Naive thymus-derived CD4-positive, alpha-beta T cell (primary cell): ENCODE data around the gene MACROD2. TPM values are rescaled to one million over a fixed set of nuclear protein-coding genes. Genes with fewer than 3 reads are reported as not detected.

Experiments used
- ATAC-seq: fragments of 150-1000 bp; cut with Tn5 transposase; 2 replicates; pipeline ENCODE4 v1.10.0; 2021; ENCODE audit warnings: mild to moderate bottlenecking, moderate library complexity
- CTCF ChIA-PET: fragments of 350-600 bp; sonication (Branson Sonifier 250); formaldehyde crosslinking; loops from one replicate; lab custom pipeline; 2021; ENCODE audit warnings: antibody characterized with exemption; lab: Charles Lee
- POLR2A ChIA-PET: fragments of 350-600 bp; sonication (Branson Sonifier 250); formaldehyde crosslinking; loops from one replicate; lab custom pipeline; 2021; ENCODE audit warnings: antibody characterized with exemption, inconsistent platforms; lab: Charles Lee
- DNase-seq, 9 donors: peaks; one replicate each; pipeline versions ENCODE4 v3.0.0 to v3.0.0-alpha.2; 2020 to 2022; ENCODE audit warnings: mixed read lengths in 1 of 9
- H3K27ac ChIP-seq: one replicate; pipeline ENCODE4 v1.7.0; 2013; ENCODE audit warnings: mild to moderate bottlenecking, low read depth, low read length, moderate library complexity
- H3K27me3 ChIP-seq, 2 donors: one replicate each; pipeline ENCODE4 v1.7.0; 2013; ENCODE audit warnings: low read length in 2 of 2, mild to moderate bottlenecking in 2 of 2, moderate library complexity in 2 of 2; ENCODE audit not compliant: control insufficient read depth in 2 of 2, insufficient read depth in 2 of 2
- H3K36me3 ChIP-seq, 3 experiments: 1 replicate in 2 of 3; 2 replicates in 1 of 3; pipeline ENCODE4 v1.7.0; 2013; ENCODE audit warnings: low read length in 3 of 3, mild to moderate bottlenecking in 3 of 3, moderate library complexity in 1 of 3; ENCODE audit not compliant: insufficient read depth in 3 of 3, control insufficient read depth in 2 of 3
- H3K4me1 ChIP-seq, 2 donors: one replicate each; pipeline ENCODE4 v1.7.0; 2013; ENCODE audit warnings: low read length in 2 of 2, mild to moderate bottlenecking in 2 of 2, moderate library complexity in 1 of 2; ENCODE audit not compliant: control insufficient read depth in 2 of 2, insufficient read depth in 2 of 2
- H3K4me3 ChIP-seq: 2 replicates; pipeline ENCODE4 v1.7.0; 2013; ENCODE audit warnings: mild to moderate bottlenecking, low read length
- H3K9me3 ChIP-seq, 3 experiments: 1 replicate in 2 of 3; 2 replicates in 1 of 3; pipeline ENCODE4 v1.7.0; 2013; ENCODE audit warnings: low read length in 3 of 3; ENCODE audit not compliant: control insufficient read depth in 2 of 3
- H3K27ac Mint-ChIP-seq, 9 donors: one replicate each; pipeline ENCODE4 v1.8.0; 2020 to 2022; ENCODE audit warnings: mixed read lengths in 9 of 9, mild to moderate bottlenecking in 8 of 9, moderate library complexity in 5 of 9, inconsistent platforms in 2 of 9
- H3K27me3 Mint-ChIP-seq, 5 donors: one replicate each; pipeline ENCODE4 v1.8.0; 2021 to 2022; ENCODE audit warnings: mixed read lengths in 5 of 5, mild to moderate bottlenecking in 1 of 5
- H3K36me3 Mint-ChIP-seq, 5 donors: one replicate each; pipeline ENCODE4 v1.8.0; 2020 to 2022; ENCODE audit warnings: mixed read lengths in 5 of 5, mild to moderate bottlenecking in 3 of 5, inconsistent platforms in 1 of 5
- H3K4me1 Mint-ChIP-seq, 7 donors: one replicate each; pipeline ENCODE4 v1.8.0; 2020 to 2022; ENCODE audit warnings: mixed read lengths in 7 of 7, mild to moderate bottlenecking in 3 of 7, inconsistent platforms in 1 of 7
- H3K4me3 Mint-ChIP-seq, 10 donors: one replicate each; pipeline ENCODE4 v1.8.0; 2020 to 2022; ENCODE audit warnings: mild to moderate bottlenecking in 10 of 10, mixed read lengths in 10 of 10, moderate library complexity in 6 of 10, inconsistent platforms in 2 of 10
- H3K9me3 Mint-ChIP-seq, 11 donors: one replicate each; pipeline ENCODE4 v1.8.0; 2020 to 2022; ENCODE audit warnings: mixed read lengths in 11 of 11, mild to moderate bottlenecking in 4 of 11, inconsistent platforms in 1 of 11, moderate library complexity in 1 of 11
- intact Hi-C, 2 donors: fragments of 100-400 bp; cut with micrococcal nuclease; formaldehyde crosslinking; loops; one replicate each; pipeline ENCODE4 v1.15.1; 2023
- polyA plus RNA-seq, 2 donors: library from polyadenylated mRNA; unstranded; fragments of 300-500 nt; fragmentation: Illumina TruSeq; gene quantifications; one replicate each; pipeline ENCODE4 v1.2.3, GENCODE V29; 2021
- total RNA-seq, 6 experiments: library from RNA in 5 of 6; stranded (reverse) in 5 of 6; gene quantifications; 1 replicate in 5 of 6; 2 replicates in 1 of 6; pipeline ENCODE4 v1.2.3 and lab custom pipeline; 2021 to 2026

MACROD2 gene
- total and polyA plus RNA-seq, 7 experiments from 2014 or later = 0.27 to 0.86 (median 0.34) TPM; not detected in 4

- CTCF ChIA-PET = no interaction called here
- DNase-seq = no peak
- no peaks in the 10 kb centered on the region for H3K36me3 Mint-ChIP-seq
Observed at GRCh38 chr20:14197097-14197496, 201.8 kb downstream of the MACROD2 start.

GRCh38 chr20:14198416-14198815, 203.1 kb downstream of the MACROD2 start:
- H3K9me3 Mint-ChIP-seq = peaks cover 4 to 14% (median 7%) of the 10 kb centered on the region in 11 donors
- H3K4me3 Mint-ChIP-seq = no peak overlapping the region
- CTCF ChIA-PET = no interaction called here
- H3K27ac ChIP-seq = no peak overlapping the region
- H3K27me3 ChIP-seq = no peaks in the 10 kb centered on the region
- peaks cover 0 to 3% (median 0%) of the 10 kb centered on the region in 5 donors for H3K27me3 Mint-ChIP-seq
- ATAC-seq = no peak
- no peaks in the 10 kb centered on the region for H3K36me3 Mint-ChIP-seq
- no peaks in the 10 kb centered on the region for H3K4me1 Mint-ChIP-seq
- no peaks in the 10 kb centered on the region for H3K36me3 ChIP-seq
- no peaks in the 10 kb centered on the region for H3K9me3 ChIP-seq
- H3K27ac Mint-ChIP-seq = no peak overlapping the region
- intact Hi-C loops = no loop called here
- H3K4me1 ChIP-seq = no peaks in the 10 kb centered on the region
- POLR2A ChIA-PET = no interaction called here
- no peak overlapping the region for H3K4me3 ChIP-seq
- no peak for DNase-seq

More at GRCh38 chr20:14197097-14197496, 201.8 kb downstream of the MACROD2 start:
- no peaks in the 10 kb centered on the region for H3K27me3 ChIP-seq
- H3K9me3 ChIP-seq = no peaks in the 10 kb centered on the region
- Mint-ChIP-seq H3K4me1 (no peaks in the 10 kb centered on the region), H3K27me3 (peaks cover 0 to 7% (median 0%) of the 10 kb centered on the region in 5 donors), H3K27ac (no peak overlapping the region), H3K9me3 (peaks cover 0 to 16% (median 5%) of the 10 kb centered on the region in 11 donors), H3K4me3 (no peak overlapping the region)
- no peaks in the 10 kb centered on the region for H3K4me1 ChIP-seq
- ATAC-seq = no peak
- H3K36me3 ChIP-seq = no peaks in the 10 kb centered on the region
- intact Hi-C loops = no loop called here
- H3K4me3 ChIP-seq = no peak overlapping the region
- POLR2A ChIA-PET = no interaction called here
- H3K27ac ChIP-seq = no peak overlapping the region

- Histone ChIP-seq H3K4me3 (no peak overlapping the region), H3K9me3 (no peaks in the 10 kb centered on the region), H3K27ac (no peak overlapping the region), H3K36me3 (no peaks in the 10 kb centered on the region), H3K27me3 (no peaks in the 10 kb centered on the region), H3K4me1 (no peaks in the 10 kb centered on the region)
- ChIA-PET CTCF (no interaction called here), POLR2A (no interaction called here)
- peaks cover 2 to 10% (median 7%) of the 10 kb centered on the region in 11 donors for H3K9me3 Mint-ChIP-seq
- H3K36me3 Mint-ChIP-seq = no peaks in the 10 kb centered on the region
- no peak overlapping the region for H3K27ac Mint-ChIP-seq
- no peaks in the 10 kb centered on the region for H3K27me3 Mint-ChIP-seq
- ATAC-seq (no peak), DNase-seq (no peak)
- intact Hi-C loops = no loop called here
- H3K4me3 Mint-ChIP-seq = no peak overlapping the region
- H3K4me1 Mint-ChIP-seq = no peaks in the 10 kb centered on the region
Observed at GRCh38 chr20:14199111-14199510, 203.8 kb downstream of the MACROD2 start.

GRCh38 chr20:14203657-14204056, 208.3 kb downstream of the MACROD2 start:
- Histone ChIP-seq H3K36me3 (no peaks in the 10 kb centered on the region), H3K4me3 (no peak overlapping the region), H3K4me1 (no peaks in the 10 kb centered on the region), H3K27me3 (no peaks in the 10 kb centered on the region), H3K9me3 (no peaks in the 10 kb centered on the region), H3K27ac (no peak overlapping the region)
- peaks cover 1 to 16% (median 5%) of the 10 kb centered on the region in 11 donors for H3K9me3 Mint-ChIP-seq
- no peaks in the 10 kb centered on the region for H3K4me1 Mint-ChIP-seq
- no peaks in the 10 kb centered on the region for H3K36me3 Mint-ChIP-seq
- no peak for DNase-seq
- H3K27ac Mint-ChIP-seq = no peak overlapping the region
- no peaks in the 10 kb centered on the region for H3K27me3 Mint-ChIP-seq
- ChIA-PET CTCF (no interaction called here), POLR2A (no interaction called here)
- intact Hi-C loops = no loop called here
- ATAC-seq = no peak
- H3K4me3 Mint-ChIP-seq = no peak overlapping the region

- ChIA-PET CTCF (no interaction called here), POLR2A (no interaction called here)
- no peaks in the 10 kb centered on the region for H3K36me3 ChIP-seq
- Mint-ChIP-seq H3K36me3 (no peaks in the 10 kb centered on the region), H3K4me3 (no peak overlapping the region), H3K27me3 (no peaks in the 10 kb centered on the region), H3K9me3 (peaks cover 0 to 26% (median 7%) of the 10 kb centered on the region in 11 donors), H3K27ac (no peak overlapping the region), H3K4me1 (no peaks in the 10 kb centered on the region)
- DNase-seq = no peak
- H3K27me3 ChIP-seq = no peaks in the 10 kb centered on the region
- no peak overlapping the region for H3K4me3 ChIP-seq
- H3K4me1 ChIP-seq = no peaks in the 10 kb centered on the region
- no peaks in the 10 kb centered on the region for H3K9me3 ChIP-seq
- H3K27ac ChIP-seq = no peak overlapping the region
- intact Hi-C loops = no loop called here
- no peak for ATAC-seq
Observed at GRCh38 chr20:14207591-14207990, 212.3 kb downstream of the MACROD2 start.

GRCh38 chr20:14208956-14209355, 213.6 kb downstream of the MACROD2 start:
- no peaks in the 10 kb centered on the region for H3K27me3 Mint-ChIP-seq

GRCh38 chr20:14210146-14210545, 214.8 kb downstream of the MACROD2 start:
- ChIA-PET CTCF (no interaction called here), POLR2A (no interaction called here)
- DNase-seq = no peak
- Mint-ChIP-seq H3K4me1 (no peaks in the 10 kb centered on the region), H3K4me3 (no peak overlapping the region), H3K36me3 (no peaks in the 10 kb centered on the region), H3K27ac (no peak overlapping the region), H3K27me3 (no peaks in the 10 kb centered on the region), H3K9me3 (peaks cover 0 to 25% (median 4%) of the 10 kb centered on the region in 11 donors)
- no peaks in the 10 kb centered on the region for H3K27me3 ChIP-seq
- H3K27ac ChIP-seq = no peak overlapping the region
- no peaks in the 10 kb centered on the region for H3K36me3 ChIP-seq
- no peaks in the 10 kb centered on the region for H3K9me3 ChIP-seq
- intact Hi-C loops = no loop called here
- no peak overlapping the region for H3K4me3 ChIP-seq
- no peak for ATAC-seq
- no peaks in the 10 kb centered on the region for H3K4me1 ChIP-seq

More at GRCh38 chr20:14208956-14209355, 213.6 kb downstream of the MACROD2 start:
- no peak for ATAC-seq
- intact Hi-C loops = no loop called here
- no peak overlapping the region for H3K4me3 Mint-ChIP-seq
- no peak for DNase-seq
- H3K9me3 Mint-ChIP-seq = peaks cover 0 to 25% (median 4%) of the 10 kb centered on the region in 11 donors
- no peak overlapping the region for H3K4me3 ChIP-seq
- no peaks in the 10 kb centered on the region for H3K36me3 ChIP-seq
- no peaks in the 10 kb centered on the region for H3K4me1 Mint-ChIP-seq
- no peak overlapping the region for H3K27ac ChIP-seq
- no peaks in the 10 kb centered on the region for H3K4me1 ChIP-seq
- H3K36me3 Mint-ChIP-seq = no peaks in the 10 kb centered on the region
- H3K9me3 ChIP-seq = no peaks in the 10 kb centered on the region
- H3K27ac Mint-ChIP-seq = no peak overlapping the region
- H3K27me3 ChIP-seq = no peaks in the 10 kb centered on the region
- ChIA-PET CTCF (no interaction called here), POLR2A (no interaction called here)
